Articular chondrocyte of knee joint (primary cell): Measurements from ENCODE around the gene NEURL3. TPM values are rescaled to one million over a fixed set of nuclear protein-coding genes. Genes with fewer than 3 reads are reported as not detected.

Experiments
- total RNA-seq: library from RNA; depleted of rRNA; stranded (reverse); fragments of >200 nt; gene quantifications from 2 replicates; pipeline ENCODE4 v1.2.3, GENCODE V29; 2012

NEURL3 gene
- total RNA-seq: not detected in 2 replicates

GRCh38 chr2:96505231-96505889 is at the start of gene NEURL3:
TSS of gene NEURL3 (minus strand) at chr2:96505357. CDS start at chr2:96505286, 71 bp downstream.

GRCh38 chr2:96536445-96537065 is 31.4 kb upstream of the NEURL3 start, which contains the start of gene ARID5A:
TSS of gene ARID5A (plus strand) at chr2:96536752. CDS start at chr2:96536827, 75 bp downstream.

Other genes with a start within 250 kb of the NEURL3 start
- gene TMEM127, start 239.4 kb downstream of the NEURL3 start, total RNA-seq: 36.9 and 41.7 TPM in 2 replicates
- 69.9 and 83.3 TPM in 2 replicates for gene CIAO1, start 239.1 kb downstream of the NEURL3 start, total RNA-seq
- 35.7 and 43.0 TPM in 2 replicates for gene SNRNP200, start 199.8 kb downstream of the NEURL3 start, total RNA-seq
- 2.6 and 4.6 TPM in 2 replicates for gene ITPRIPL1, start 180.0 kb downstream of the NEURL3 start, total RNA-seq
- 6.0 and 6.6 TPM in 2 replicates for gene NCAPH, start 169.6 kb downstream of the NEURL3 start, total RNA-seq
- gene ARID5A, start 31.4 kb upstream of the NEURL3 start, total RNA-seq: 5.5 and 10.8 TPM in 2 replicates
- 45.1 and 45.9 TPM in 2 replicates for gene KANSL3, start 133.0 kb upstream of the NEURL3 start, total RNA-seq
- 0.54 and 0.91 TPM in 2 replicates for gene FER1L5, start 137.4 kb upstream of the NEURL3 start, total RNA-seq
- 16.9 and 17.1 TPM in 2 replicates for gene LMAN2L, start 234.7 kb upstream of the NEURL3 start, total RNA-seq